GM18502 (cell line): ENCODE data around the gene MAGEC2.

Source experiments
- ATAC-seq: cut with Tn5 transposase; IDR thresholded peaks from one replicate; pipeline ENCODE4 v1.9.1; 2021; ENCODE audit warnings: mild to moderate bottlenecking; ENCODE audit not compliant: unreplicated experiment, poor library complexity

The MAGEC2 gene, protein sequence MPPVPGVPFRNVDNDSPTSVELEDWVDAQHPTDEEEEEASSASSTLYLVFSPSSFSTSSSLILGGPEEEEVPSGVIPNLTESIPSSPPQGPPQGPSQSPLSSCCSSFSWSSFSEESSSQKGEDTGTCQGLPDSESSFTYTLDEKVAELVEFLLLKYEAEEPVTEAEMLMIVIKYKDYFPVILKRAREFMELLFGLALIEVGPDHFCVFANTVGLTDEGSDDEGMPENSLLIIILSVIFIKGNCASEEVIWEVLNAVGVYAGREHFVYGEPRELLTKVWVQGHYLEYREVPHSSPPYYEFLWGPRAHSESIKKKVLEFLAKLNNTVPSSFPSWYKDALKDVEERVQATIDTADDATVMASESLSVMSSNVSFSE

DNA sequence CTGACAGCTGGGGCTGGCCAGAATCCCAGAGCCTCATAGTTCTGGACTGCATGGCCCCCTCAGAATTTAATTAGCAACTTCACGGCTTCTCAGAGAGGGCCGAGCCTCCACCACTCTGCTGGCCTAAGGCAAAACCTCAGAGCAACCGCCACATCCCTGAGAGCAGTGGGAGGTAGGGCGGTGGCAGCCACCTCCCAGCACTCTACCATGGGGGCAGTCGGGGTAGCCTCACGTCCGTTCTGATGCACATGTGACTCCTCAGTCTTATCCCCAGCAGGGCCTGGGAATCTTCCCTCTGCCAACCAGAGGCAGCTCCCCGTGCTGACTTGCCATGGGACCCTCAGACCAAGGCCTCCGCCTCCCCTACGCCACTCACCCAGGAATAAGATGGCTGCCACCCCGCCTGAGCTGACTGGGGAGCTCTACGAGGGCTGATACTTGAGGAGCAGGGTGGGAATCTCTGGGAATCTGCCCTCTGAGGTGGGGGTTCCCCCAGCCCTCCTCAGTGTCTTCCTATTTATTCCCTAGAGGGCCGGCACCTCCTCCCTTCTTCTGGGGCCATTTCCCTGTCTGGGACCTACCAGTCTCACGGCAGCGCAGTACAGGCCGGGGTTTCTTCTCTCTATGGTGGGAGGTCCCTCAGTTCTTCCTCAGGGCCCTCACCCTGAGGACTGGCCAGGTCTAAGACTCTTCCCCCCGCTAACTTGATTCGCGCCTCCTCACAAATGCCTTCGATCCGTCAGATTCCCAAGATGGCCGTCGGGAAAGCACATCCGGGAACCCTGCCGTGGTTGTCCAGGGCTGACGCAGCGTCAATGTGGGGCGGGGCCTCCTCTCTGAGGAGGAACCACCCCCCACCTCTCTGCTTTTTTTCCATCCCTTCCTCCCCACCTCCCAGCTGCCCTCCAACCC lies at the start of gene MAGEC2:
TSS of gene MAGEC2 (minus strand) at position 769 of the 912 bp plus-strand sequence. CDS start 1,303 bp downstream, outside the sequence.
- no peak for ATAC-seq

DNA sequence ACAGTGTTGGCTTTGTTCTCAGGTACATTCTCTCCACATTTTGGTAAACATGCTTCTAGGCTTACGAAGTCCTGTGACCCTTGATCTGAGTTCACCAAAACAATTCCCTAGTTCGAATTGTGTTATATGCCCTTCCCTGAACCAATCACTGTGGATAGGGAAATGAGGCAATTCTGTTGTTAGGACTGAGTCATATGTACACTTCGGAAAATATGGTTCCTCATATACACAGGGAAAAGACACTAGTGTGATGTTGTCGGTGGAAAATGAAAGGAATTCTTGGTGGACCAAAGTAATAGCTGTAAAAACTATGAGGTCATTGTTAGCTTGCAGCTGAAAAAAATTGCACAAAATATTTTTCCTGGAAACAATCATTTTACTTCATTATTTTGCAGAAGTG lies 46.6 kb upstream of the MAGEC2 start:
- no peak for ATAC-seq

DNA sequence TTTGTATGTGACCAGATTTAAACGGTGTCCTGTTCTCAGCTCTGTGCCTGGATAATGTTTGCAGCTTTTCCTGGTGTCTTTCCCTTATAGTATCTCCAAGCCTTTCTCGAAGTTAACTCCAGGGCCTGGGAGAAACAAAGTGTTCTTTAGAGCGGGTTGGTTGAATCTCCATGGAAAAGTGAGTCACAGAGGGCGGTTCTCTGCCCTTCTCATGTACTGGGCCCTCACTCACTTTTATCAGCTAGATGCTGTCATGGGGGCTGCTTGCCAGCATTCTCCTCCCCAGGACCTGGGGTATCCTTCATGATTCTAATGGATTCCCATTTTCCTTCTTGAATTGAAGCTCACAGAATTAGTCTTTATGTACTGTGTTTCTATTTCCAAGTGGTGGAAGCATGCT lies 46.1 kb upstream of the MAGEC2 start:
- no peak for ATAC-seq

DNA sequence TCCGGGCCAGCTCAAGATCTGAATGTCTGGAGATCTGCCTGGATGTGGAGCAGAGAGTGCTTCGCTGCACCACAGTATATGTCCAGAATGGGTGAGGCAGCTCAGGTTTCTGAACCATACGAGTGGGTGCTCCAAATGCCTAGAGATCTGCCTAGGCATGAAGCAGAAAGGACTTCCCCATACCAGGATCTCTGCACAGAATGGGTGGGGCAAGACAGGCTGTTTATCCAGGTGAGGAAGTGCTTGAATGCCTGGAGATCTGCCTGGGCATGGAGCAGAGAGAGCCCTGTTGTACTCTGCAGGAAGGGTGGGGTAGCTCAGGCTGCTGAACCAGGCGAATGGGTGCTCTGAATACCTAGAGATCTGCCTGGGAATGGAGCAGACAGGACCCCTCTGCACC lies 45.4 kb upstream of the MAGEC2 start:
- no peak for ATAC-seq

DNA sequence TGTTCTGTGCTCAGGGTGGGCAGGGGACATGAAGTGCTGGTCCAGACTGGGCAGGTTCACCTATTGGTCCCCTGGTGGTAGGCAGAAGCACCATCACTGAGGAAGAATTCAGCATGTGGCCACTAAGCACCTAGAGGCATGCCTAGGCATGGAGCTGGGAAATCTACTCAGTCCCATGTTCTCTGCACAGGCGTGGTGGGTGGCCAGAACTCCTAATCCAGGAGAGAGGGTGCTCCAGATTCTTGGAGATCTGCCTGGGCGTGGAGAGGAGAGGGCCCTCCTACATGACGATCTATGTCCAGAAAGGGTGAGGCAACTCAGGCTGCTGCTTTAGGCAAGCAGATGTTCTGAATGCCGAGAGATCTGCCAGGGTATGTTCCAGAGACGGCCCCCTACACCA lies 44.6 kb upstream of the MAGEC2 start:
- no peak for ATAC-seq

DNA sequence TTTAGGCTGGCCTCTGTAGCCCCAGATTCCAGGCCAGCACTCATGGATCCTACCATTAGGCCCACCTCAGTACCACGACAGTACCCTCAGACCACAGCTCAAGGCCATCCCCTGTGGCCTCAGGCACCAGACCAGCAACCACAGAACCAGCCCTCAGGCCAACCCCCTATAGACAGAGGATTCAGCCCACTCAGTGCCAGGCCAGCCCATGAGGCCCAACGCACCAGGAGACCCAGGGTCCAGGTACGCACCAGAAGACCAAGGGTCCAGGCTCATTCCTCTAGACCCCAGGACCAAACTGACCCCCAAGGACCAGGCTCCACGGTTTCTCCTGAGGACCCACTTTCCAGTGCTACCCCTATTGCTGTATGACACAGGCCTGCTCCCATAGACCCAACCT lies 39.5 kb upstream of the MAGEC2 start:
- no peak for ATAC-seq

DNA sequence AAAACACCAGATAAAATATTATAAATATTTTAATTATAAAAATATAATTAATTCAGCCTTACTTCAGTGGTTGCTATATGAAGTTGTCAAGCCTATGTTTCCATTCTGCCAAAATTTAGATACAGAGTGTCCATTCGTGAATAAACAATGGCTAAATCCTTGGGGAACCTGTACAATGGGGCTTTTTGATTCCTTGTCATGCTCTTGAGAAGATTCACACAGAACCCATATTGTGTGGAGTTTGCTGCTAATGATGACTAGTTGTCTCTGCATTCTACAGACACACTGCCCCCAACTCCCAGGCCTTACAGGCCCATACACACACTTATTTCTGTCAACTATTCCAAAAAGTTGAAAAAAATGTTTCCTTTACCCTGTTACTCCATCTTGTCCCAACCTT lies 33.4 kb upstream of the MAGEC2 start:
- no peak for ATAC-seq

DNA sequence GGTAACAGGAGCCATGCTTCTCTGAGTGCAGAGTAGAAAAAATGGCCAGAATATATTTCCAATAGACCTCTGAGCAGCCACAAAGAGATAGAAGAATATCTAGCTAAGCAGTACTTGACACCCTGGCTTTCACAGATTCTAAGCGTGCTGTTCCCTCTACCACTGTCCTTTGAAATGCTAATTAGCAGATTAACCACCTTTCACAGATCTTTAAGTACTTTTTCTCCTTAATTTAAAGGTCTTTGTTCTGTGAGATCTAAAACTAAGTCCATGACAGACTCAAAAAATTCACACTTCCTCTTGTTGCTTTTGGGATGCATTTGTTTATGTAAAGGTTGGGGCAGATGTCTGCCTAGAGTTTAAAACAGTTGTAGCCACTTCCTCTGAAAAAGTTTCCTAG lies 28.3 kb upstream of the MAGEC2 start:
- ATAC-seq: no peak

DNA sequence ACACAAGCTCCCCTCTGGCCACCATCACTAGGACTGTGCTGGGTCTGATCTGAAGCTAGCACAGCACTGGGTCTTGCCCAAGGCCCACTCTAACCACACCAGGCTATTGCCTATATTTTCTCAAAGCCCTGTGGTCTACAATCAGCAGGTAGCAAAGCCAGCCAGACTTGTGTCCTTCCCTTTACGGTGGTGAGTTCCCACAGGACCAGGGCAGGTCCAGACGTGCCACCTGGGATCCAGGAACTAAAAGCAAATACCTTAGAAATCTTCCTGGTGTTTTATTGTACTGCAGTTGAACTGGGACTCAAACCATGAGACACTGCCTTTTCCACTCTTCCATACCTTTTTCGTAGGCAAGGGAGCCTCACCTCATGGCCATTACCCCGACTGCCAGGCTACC lies 9.0 kb upstream of the MAGEC2 start:
- no peak for ATAC-seq

DNA sequence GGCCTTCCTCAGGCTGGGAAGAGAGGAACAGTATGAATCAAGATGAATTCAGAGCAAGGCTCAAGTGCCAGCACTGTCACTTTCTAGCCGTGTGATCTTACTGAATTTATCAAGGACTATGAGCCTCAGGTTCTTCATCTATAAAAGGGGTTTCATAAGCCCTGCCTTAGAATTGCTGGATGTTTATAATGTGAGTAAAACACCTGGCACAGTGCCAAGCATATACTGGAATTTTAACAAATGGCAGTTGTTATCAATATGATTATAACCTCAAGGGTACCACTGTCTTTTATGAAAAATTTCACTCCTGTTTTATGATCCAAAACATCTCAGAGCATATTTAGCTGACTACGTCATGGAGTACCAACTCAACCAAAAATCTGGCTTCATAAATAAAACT lies 4.0 kb downstream of the MAGEC2 start:
- ATAC-seq: no peak

DNA sequence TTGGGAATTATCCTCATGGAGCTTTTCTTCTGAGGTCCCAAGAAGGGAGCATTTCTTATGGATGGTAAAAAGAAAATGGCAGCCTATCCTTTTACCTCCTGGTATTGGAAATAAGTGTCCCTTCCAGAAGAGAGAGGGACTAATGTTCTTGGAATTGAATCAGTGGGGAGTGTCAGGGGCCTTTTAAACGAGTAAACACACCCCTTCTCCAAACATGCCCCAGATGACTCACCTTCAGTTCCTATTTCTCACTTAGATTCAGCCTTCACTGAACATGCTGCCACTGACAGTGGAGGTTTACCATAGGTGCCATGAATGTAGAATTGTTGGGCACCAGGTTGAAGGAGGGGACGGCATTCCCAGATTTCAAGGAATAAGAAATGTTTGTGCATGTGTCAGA lies 19.0 kb downstream of the MAGEC2 start:
- no peak for ATAC-seq

DNA sequence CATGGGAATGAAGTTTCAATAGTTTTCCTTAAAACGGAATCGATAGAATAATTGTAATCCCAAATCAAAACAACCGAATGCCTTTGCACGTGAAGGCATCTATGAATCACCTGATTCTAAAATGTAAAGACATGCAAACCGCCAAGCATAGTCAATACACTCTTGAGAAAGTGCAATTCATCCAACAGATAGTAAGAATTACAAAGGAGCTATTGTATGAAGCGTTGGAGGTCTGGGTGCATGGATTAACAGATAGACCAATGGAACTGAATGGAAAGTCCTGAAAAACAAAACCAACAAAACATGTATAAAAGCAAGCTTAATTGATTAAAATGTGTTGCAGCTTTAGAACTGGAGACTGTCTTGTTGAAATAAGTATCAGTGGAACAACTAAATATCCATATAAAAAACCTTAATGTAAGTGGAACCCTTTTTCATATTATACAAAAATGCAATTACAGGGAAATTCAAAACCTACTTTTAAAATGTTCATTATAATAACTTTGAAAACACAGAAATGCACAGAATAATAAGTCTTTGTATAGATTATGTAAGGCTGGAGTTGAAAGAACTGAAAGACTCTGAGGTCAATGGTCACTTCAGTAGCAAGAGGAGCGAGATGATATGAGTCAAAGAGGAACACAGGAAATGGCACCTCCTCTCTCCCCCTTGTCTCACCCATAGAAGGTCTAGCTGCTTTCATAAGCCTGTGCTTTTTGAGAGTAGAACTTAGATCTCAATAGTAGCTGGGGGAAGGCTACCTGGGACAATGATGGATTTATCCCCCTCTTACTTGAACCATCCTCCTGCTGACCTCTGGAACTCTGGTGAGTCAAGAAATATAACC lies 20.1 kb downstream of the MAGEC2 start:
- ATAC-seq: no peak

DNA sequence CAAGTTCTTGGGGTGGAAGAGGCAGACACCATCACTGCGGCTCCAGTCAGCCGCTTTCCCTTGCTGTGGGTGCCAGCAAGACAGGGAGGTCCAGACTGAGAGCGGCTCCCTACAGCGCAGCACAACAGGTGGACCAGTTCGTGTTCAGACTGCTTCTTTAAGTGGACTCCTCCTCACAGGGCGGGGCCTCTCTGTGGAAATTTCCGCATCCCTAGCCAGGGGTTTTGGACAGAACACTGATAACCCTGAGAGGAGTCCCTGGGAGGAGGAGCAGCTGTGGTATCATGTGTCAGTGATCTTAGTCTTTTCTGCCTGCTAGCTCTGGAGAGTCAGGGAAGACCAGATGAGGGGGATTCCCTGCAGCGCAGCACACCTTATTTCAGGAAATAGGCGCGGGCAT lies 48.5 kb downstream of the MAGEC2 start:
- ATAC-seq: no peak
